Karpas-422 (cell line): ENCODE results near the gene ADGRD1. TPM values are rescaled to one million over a fixed set of nuclear protein-coding genes. Genes with fewer than 3 reads are reported as not detected.
"Not testable (repeated sequence)": the region's sequence is repeated elsewhere in the genome, so short reads cannot be mapped to it uniquely, and the experiment has no call there.

Source experiments
- DNase-seq: peaks from one replicate; pipeline ENCODE4 v3.0.0-alpha.2; 2015
- H2AFZ ChIP-seq: fragments of 200-600 bp; sonication (generic); 2 replicates; pipeline ENCODE4 v1.6.1; 2014; ENCODE audit warnings: antibody characterized with exemption, low read length, mixed read lengths
- H3K27ac ChIP-seq: fragments of 200-600 bp; sonication (generic); 2 replicates; pipeline ENCODE4 v1.5.1; 2014; ENCODE audit warnings: mild to moderate bottlenecking, low read length, moderate library complexity
- H3K27me3 ChIP-seq: fragments of 200-600 bp; sonication (generic); 2 replicates; pipeline ENCODE4 v1.6.1; 2014; ENCODE audit warnings: low read length, mixed read lengths
- H3K36me3 ChIP-seq: fragments of 200-600 bp; sonication (generic); 2 replicates; pipeline ENCODE4 v1.6.1; 2014; ENCODE audit warnings: low read length, mixed read lengths; ENCODE audit not compliant: insufficient read depth
- H3K4me1 ChIP-seq: fragments of 200-600 bp; sonication (generic); 2 replicates; pipeline ENCODE4 v1.6.1; 2014; ENCODE audit warnings: mild to moderate bottlenecking, low read length, mixed read lengths
- H3K4me2 ChIP-seq: fragments of 200-600 bp; sonication (generic); 2 replicates; pipeline ENCODE4 v1.6.1; 2014; ENCODE audit warnings: low read length, low read depth, mild to moderate bottlenecking; ENCODE audit not compliant: poor library complexity, severe bottlenecking
- H3K4me3 ChIP-seq: fragments of 200-600 bp; sonication (generic); 2 replicates; pipeline ENCODE4 v1.5.1; 2014; ENCODE audit warnings: mild to moderate bottlenecking, antibody characterized with exemption, low read length, mixed read lengths
- H3K79me2 ChIP-seq: fragments of 200-600 bp; sonication (generic); 2 replicates; pipeline ENCODE4 v1.6.1; 2014; ENCODE audit warnings: mild to moderate bottlenecking, low read length, mixed read lengths
- H3K9ac ChIP-seq: fragments of 200-600 bp; sonication (generic); 2 replicates; pipeline ENCODE4 v1.6.0; 2014; ENCODE audit warnings: low read length
- H3K9me2 ChIP-seq: fragments of 200-600 bp; sonication (generic), shearing (Covaris generic); replicated peaks from 2 replicates; pipeline ENCODE4 v1.6.0; 2014; ENCODE audit warnings: mild to moderate bottlenecking, low read length, moderate library complexity; ENCODE audit not compliant: insufficient read depth
- H3K9me3 ChIP-seq: fragments of 300-700, 200-600 bp; sonication (generic); 2 replicates; pipeline ENCODE4 v1.6.1; 2014; ENCODE audit warnings: low read length, mixed read lengths
- H4K20me1 ChIP-seq: fragments of 200-600 bp; sonication (generic); 2 replicates; pipeline ENCODE4 v1.6.1; 2014; ENCODE audit warnings: mild to moderate bottlenecking, antibody characterized with exemption, low read length, low read depth; ENCODE audit not compliant: insufficient read depth
- total RNA-seq: library from RNA; depleted of rRNA; stranded (reverse); fragments of >200 nt; shearing (Covaris generic); gene quantifications from 2 replicates; pipeline ENCODE4 v1.2.3, GENCODE V29; 2014; ENCODE audit warnings: low replicate concordance

Gene ADGRD1
- total RNA-seq, 1 experiment from 2014 or later, result not detected

GRCh38 chr12:130933269-130933995 is 20.3 kb upstream of the ADGRD1 start:
- H3K9me3 ChIP-seq, result no peaks in the 10 kb centered on the region
- H3K9ac ChIP-seq, result no peak overlapping the region

GRCh38 chr12:130934753-130935152 is 19.0 kb upstream of the ADGRD1 start:
- no peak overlapping the region for H3K9ac ChIP-seq
- no peak overlapping the region for H3K4me2 ChIP-seq
- no peaks in the 10 kb centered on the region for H3K9me3 ChIP-seq
- H4K20me1 ChIP-seq, result no peaks in the 10 kb centered on the region
- H3K9me2 ChIP-seq, result no peaks in the 10 kb centered on the region
- H3K36me3 ChIP-seq, result no peaks in the 10 kb centered on the region
- no peak overlapping the region for H3K27ac ChIP-seq
- no peak for DNase-seq
- H3K27me3 ChIP-seq, result no peaks in the 10 kb centered on the region
- H3K79me2 ChIP-seq, result no peaks in the 10 kb centered on the region
- H3K4me3 ChIP-seq, result no peak overlapping the region
- H2AFZ ChIP-seq, result no peak overlapping the region
- no peaks in the 10 kb centered on the region for H3K4me1 ChIP-seq

More at GRCh38 chr12:130933269-130933995, 20.3 kb upstream of the ADGRD1 start:
- no peak for DNase-seq
- no peak overlapping the region for H3K27ac ChIP-seq
- no peaks in the 10 kb centered on the region for H3K79me2 ChIP-seq
- no peaks in the 10 kb centered on the region for H3K9me2 ChIP-seq
- no peak overlapping the region for H2AFZ ChIP-seq
- H3K27me3 ChIP-seq, result no peaks in the 10 kb centered on the region
- H3K4me1 ChIP-seq, result no peaks in the 10 kb centered on the region
- no peak overlapping the region for H3K4me3 ChIP-seq
- H4K20me1 ChIP-seq, result no peaks in the 10 kb centered on the region
- H3K4me2 ChIP-seq, result no peak overlapping the region
- no peaks in the 10 kb centered on the region for H3K36me3 ChIP-seq

- no peaks in the 10 kb centered on the region for H3K9me2 ChIP-seq
- no peak overlapping the region for H3K4me2 ChIP-seq
- no peaks in the 10 kb centered on the region for H3K36me3 ChIP-seq
- no peak overlapping the region for H3K9ac ChIP-seq
- no peaks in the 10 kb centered on the region for H3K79me2 ChIP-seq
- H4K20me1 ChIP-seq, result no peaks in the 10 kb centered on the region
- DNase-seq, result no peak
- no peaks in the 10 kb centered on the region for H3K4me1 ChIP-seq
- H3K27me3 ChIP-seq, result no peaks in the 10 kb centered on the region
- no peak overlapping the region for H2AFZ ChIP-seq
- no peaks in the 10 kb centered on the region for H3K9me3 ChIP-seq
- no peak overlapping the region for H3K27ac ChIP-seq
- no peak overlapping the region for H3K4me3 ChIP-seq
Observed at GRCh38 chr12:130936561-130936960, 17.1 kb upstream of the ADGRD1 start.

- H3K9ac ChIP-seq, result no peak overlapping the region
Observed at GRCh38 chr12:130937063-130937462, 16.6 kb upstream of the ADGRD1 start.

GRCh38 chr12:130937546-130937945 is 16.2 kb upstream of the ADGRD1 start:
- not testable (repeated sequence) for H2AFZ ChIP-seq, H3K4me2 ChIP-seq

More at GRCh38 chr12:130937063-130937462, 16.6 kb upstream of the ADGRD1 start:
- DNase-seq, result no peak
- Histone ChIP-seq H3K79me2 (no peaks in the 10 kb centered on the region), H3K9me2 (no peaks in the 10 kb centered on the region), H2AFZ (no peak overlapping the region), H4K20me1 (no peaks in the 10 kb centered on the region), H3K9me3 (no peaks in the 10 kb centered on the region), H3K27me3 (no peaks in the 10 kb centered on the region), H3K4me2 (no peak overlapping the region), H3K27ac (no peak overlapping the region), H3K4me1 (no peaks in the 10 kb centered on the region), H3K36me3 (no peaks in the 10 kb centered on the region), H3K4me3 (no peak overlapping the region)

GRCh38 chr12:130938186-130938585 is 15.5 kb upstream of the ADGRD1 start:
- DNase-seq, result no peak
- H2AFZ ChIP-seq, result no peak overlapping the region
- H3K4me2 ChIP-seq, result no peak overlapping the region
- H3K4me1 ChIP-seq, result no peaks in the 10 kb centered on the region
- no peak overlapping the region for H3K27ac ChIP-seq
- H3K4me3 ChIP-seq, result no peak overlapping the region
- no peaks in the 10 kb centered on the region for H3K79me2 ChIP-seq
- no peaks in the 10 kb centered on the region for H3K9me3 ChIP-seq
- no peaks in the 10 kb centered on the region for H3K36me3 ChIP-seq
- no peaks in the 10 kb centered on the region for H3K27me3 ChIP-seq
- H3K9ac ChIP-seq, result no peak overlapping the region
- no peaks in the 10 kb centered on the region for H4K20me1 ChIP-seq
- H3K9me2 ChIP-seq, result no peaks in the 10 kb centered on the region

More at GRCh38 chr12:130937546-130937945, 16.2 kb upstream of the ADGRD1 start:
- not testable (repeated sequence) for H3K9ac ChIP-seq, H3K36me3 ChIP-seq, H3K27me3 ChIP-seq, H3K9me3 ChIP-seq, H3K4me3 ChIP-seq, H3K9me2 ChIP-seq, DNase-seq, H3K27ac ChIP-seq, H3K79me2 ChIP-seq, H3K4me1 ChIP-seq, H4K20me1 ChIP-seq

- no peak overlapping the region for H3K27ac ChIP-seq
- no peaks in the 10 kb centered on the region for H3K9me3 ChIP-seq
- H3K36me3 ChIP-seq, result no peaks in the 10 kb centered on the region
- no peaks in the 10 kb centered on the region for H4K20me1 ChIP-seq
- no peak overlapping the region for H3K4me2 ChIP-seq
- H3K27me3 ChIP-seq, result no peaks in the 10 kb centered on the region
- no peaks in the 10 kb centered on the region for H3K9me2 ChIP-seq
- no peak overlapping the region for H3K4me3 ChIP-seq
- no peak for DNase-seq
- H3K4me1 ChIP-seq, result peaks cover 10% of the 10 kb centered on the region
- no peaks in the 10 kb centered on the region for H3K79me2 ChIP-seq
- H3K9ac ChIP-seq, result no peak overlapping the region
- H2AFZ ChIP-seq, result no peak overlapping the region
Observed at GRCh38 chr12:130944878-130945277, 8.8 kb upstream of the ADGRD1 start.

GRCh38 chr12:130945786-130946492 is 7.8 kb upstream of the ADGRD1 start:
- Histone ChIP-seq H4K20me1 (no peaks in the 10 kb centered on the region), H3K9me2 (no peaks in the 10 kb centered on the region), H3K4me1 (peaks cover 10% of the 10 kb centered on the region), H2AFZ (no peak overlapping the region), H3K4me3 (no peak overlapping the region), H3K4me2 (no peak overlapping the region), H3K9ac (no peak overlapping the region), H3K27me3 (no peaks in the 10 kb centered on the region), H3K9me3 (no peaks in the 10 kb centered on the region), H3K36me3 (no peaks in the 10 kb centered on the region), H3K79me2 (no peaks in the 10 kb centered on the region), H3K27ac (no peak overlapping the region)
- no peak for DNase-seq
